ENCODE data around the gene STXBP6.
"Not testable (repeated sequence)": the region's sequence is repeated elsewhere in the genome, so short reads cannot be mapped to it uniquely, and the experiment has no call there.

STXBP6 gene

GRCh38 chr14:24813089-24813815 lies 236.7 kb downstream of the STXBP6 start:
- in situ Hi-C loops (cut with MboI; ENCODE audit: low sequenced_read_pairs) = no loop called here

GRCh38 chr14:24809135-24809534 lies 240.8 kb downstream of the STXBP6 start:
- in situ Hi-C loops (cut with MboI; ENCODE audit: low sequenced_read_pairs) = no loop called here

- in situ Hi-C loops (cut with MboI; ENCODE audit: low sequenced_read_pairs) = no loop called here
Measured at GRCh38 chr14:24808412-24808811, 241.5 kb downstream of the STXBP6 start.

- in situ Hi-C loops (cut with MboI; ENCODE audit: low sequenced_read_pairs) = no loop called here
Measured at GRCh38 chr14:24806061-24806678, 243.8 kb downstream of the STXBP6 start.

- in situ Hi-C loops (cut with MboI; ENCODE audit: low sequenced_read_pairs) = no loop called here
Measured at GRCh38 chr14:24804552-24805212, 245.3 kb downstream of the STXBP6 start.

GRCh38 chr14:24803933-24804494 lies 245.9 kb downstream of the STXBP6 start:
- in situ Hi-C loops (cut with MboI; ENCODE audit: low sequenced_read_pairs) = no loop called here

- in situ Hi-C loops (cut with MboI; ENCODE audit: low sequenced_read_pairs) = not testable (repeated sequence)
Measured at GRCh38 chr14:24803426-24803825, 246.5 kb downstream of the STXBP6 start.

- in situ Hi-C loops (cut with MboI; ENCODE audit: low sequenced_read_pairs) = no loop called here
Measured at GRCh38 chr14:24802236-24802635, 247.7 kb downstream of the STXBP6 start.

- in situ Hi-C loops (cut with MboI; ENCODE audit: low sequenced_read_pairs) = no loop called here
Measured at GRCh38 chr14:24801024-24801423, 248.9 kb downstream of the STXBP6 start.

- in situ Hi-C loops (cut with MboI; ENCODE audit: low sequenced_read_pairs) = no loop called here
Measured at GRCh38 chr14:24798911-24799462, 251.0 kb downstream of the STXBP6 start.

GRCh38 chr14:24795406-24795805 lies 254.5 kb downstream of the STXBP6 start:
- in situ Hi-C loops (cut with MboI; ENCODE audit: low sequenced_read_pairs) = no loop called here

- in situ Hi-C loops (cut with MboI; ENCODE audit: low sequenced_read_pairs) = no loop called here
Measured at GRCh38 chr14:24794644-24795305, 255.2 kb downstream of the STXBP6 start.

GRCh38 chr14:24790196-24790595 lies 259.8 kb downstream of the STXBP6 start:
- in situ Hi-C loops (cut with MboI; ENCODE audit: low sequenced_read_pairs) = no loop called here

GRCh38 chr14:24789378-24789884 lies 260.5 kb downstream of the STXBP6 start:
- in situ Hi-C loops (cut with MboI; ENCODE audit: low sequenced_read_pairs) = no loop called here

- in situ Hi-C loops (cut with MboI; ENCODE audit: low sequenced_read_pairs) = no loop called here
Measured at GRCh38 chr14:24785698-24786097, 264.2 kb downstream of the STXBP6 start.

GRCh38 chr14:24784981-24785380 lies 265.0 kb downstream of the STXBP6 start:
- in situ Hi-C loops (cut with MboI; ENCODE audit: low sequenced_read_pairs) = no loop called here

GRCh38 chr14:24783791-24784190 lies 266.2 kb downstream of the STXBP6 start:
- in situ Hi-C loops (cut with MboI; ENCODE audit: low sequenced_read_pairs) = no loop called here

- in situ Hi-C loops (cut with MboI; ENCODE audit: low sequenced_read_pairs) = no loop called here
Measured at GRCh38 chr14:24780281-24780680, 269.7 kb downstream of the STXBP6 start.

- in situ Hi-C loops (cut with MboI; ENCODE audit: low sequenced_read_pairs) = no loop called here
Measured at GRCh38 chr14:24777678-24778077, 272.3 kb downstream of the STXBP6 start.

GRCh38 chr14:24775950-24776349 lies 274.0 kb downstream of the STXBP6 start:
- in situ Hi-C loops (cut with MboI; ENCODE audit: low sequenced_read_pairs) = no loop called here

All from HL-60/S4 treated with phorbol 12-myristate 13-acetate at 8.2 ng/mL for 4 days and 3 days (cell line).